Measurements from ENCODE around the gene ZNG1F. TPM values are rescaled to one million over a fixed set of nuclear protein-coding genes. Genes with fewer than 3 reads are reported as not detected.

The ZNG1F gene
- 21.9 to 68.8 TPM (median 26.2 TPM) in 5 replicates for total RNA-seq (2022; extraction: Qiagen RNA extraction; ENCODE audit: low read depth)

GRCh38 chr9:41189217-41189616 is at the start of gene ZNG1F:
Gene ZNG1F, minus strand, starts transcription at chr9:41189317. Its CDS starts 59 bp downstream, at chr9:41189258.

GRCh38 chr9:41128581-41128980 is 60.5 kb downstream of the ZNG1F start, which contains the start of gene FOXD4L6:
Gene FOXD4L6, minus strand, starts transcription at chr9:41128681. Its CDS starts 298 bp downstream, at chr9:41128383.

Other genes starting within 250 kb of the ZNG1F start
- 0.06 TPM in 1 of 5 replicates, not detected in the others for gene FOXD4L6, start 60.6 kb downstream of the ZNG1F start, total RNA-seq (2022; extraction: Qiagen RNA extraction; ENCODE audit: low read depth)